Posterior vena cava (tissue), 2 donors: ENCODE results near the gene NR6A1. TPM values are rescaled to one million over a fixed set of nuclear protein-coding genes. Genes with fewer than 3 reads are reported as not detected.

ENCODE experiments used
- DNase-seq: peaks from one replicate; pipeline ENCODE4 v3.0.0-alpha.2; 2020; ENCODE audit warnings: low spot score
- intact Hi-C, 2 donors: fragments of 100-400 bp; cut with DNase I; formaldehyde crosslinking; loops; one replicate each; pipeline versions ENCODE4 v1.14.1 to v1.14.2; 2022 to 2023
- total RNA-seq, 2 donors: library from RNA; stranded (reverse); fragmentation: NEBNext Ultra II Directional; extraction: Animal tissue kit (Norgen Biotek cat#: 25700); gene quantifications; one replicate each; pipeline ENCODE4 v1.2.1, GENCODE V29; 2021
- donor health status: DM: yes; HTN: yes; CAD: no.
- donor health status: DM: yes; HTN: yes; CAD: no.

Gene NR6A1
- total RNA-seq, 2 donors from 2014 or later: 0.23 to 0.76 TPM

- intact Hi-C loops: no loop called here
Measured at GRCh38 chr9:124506931-124507879, 263.9 kb downstream of the NR6A1 start, which contains the start of gene NR5A1. TSS of gene NR5A1 (minus strand) at chr9:124507399. CDS start at chr9:124503395, 4,004 bp downstream.

GRCh38 chr9:124506433-124506832 is 264.7 kb downstream of the NR6A1 start:
- DNase-seq: peak; percentile 65
- intact Hi-C loops: no loop called here

More at GRCh38 chr9:124506931-124507879, 263.9 kb downstream of the NR6A1 start, which contains the start of gene NR5A1:
- peak; percentile 72 for DNase-seq

- intact Hi-C loops: no loop called here
- no peak for DNase-seq
Measured at GRCh38 chr9:124505901-124506346, 265.2 kb downstream of the NR6A1 start.

GRCh38 chr9:124505006-124505900 is 265.9 kb downstream of the NR6A1 start:
- DNase-seq: peak; percentile 76

GRCh38 chr9:124504530-124505005 is 266.5 kb downstream of the NR6A1 start:
- intact Hi-C loops: no loop called here
- DNase-seq: no peak

More at GRCh38 chr9:124505006-124505900, 265.9 kb downstream of the NR6A1 start:
- intact Hi-C loops: no loop called here

GRCh38 chr9:124503713-124504529 is 267.2 kb downstream of the NR6A1 start:
- intact Hi-C loops: no loop called here
- no peak for DNase-seq

- intact Hi-C loops: no loop called here
Measured at GRCh38 chr9:124502711-124503702, 268.1 kb downstream of the NR6A1 start.

GRCh38 chr9:124501771-124502320 is 269.3 kb downstream of the NR6A1 start:
- intact Hi-C loops: no loop called here
- no peak for DNase-seq

More at GRCh38 chr9:124502711-124503702, 268.1 kb downstream of the NR6A1 start:
- no peak for DNase-seq

GRCh38 chr9:124500796-124501611 is 270.1 kb downstream of the NR6A1 start:
- DNase-seq: no peak
- intact Hi-C loops: no loop called here

GRCh38 chr9:124500028-124500795 is 270.9 kb downstream of the NR6A1 start:
- intact Hi-C loops: no loop called here
- no peak for DNase-seq

GRCh38 chr9:124499216-124499615 is 271.9 kb downstream of the NR6A1 start:
- intact Hi-C loops: no loop called here
- no peak for DNase-seq

GRCh38 chr9:124498499-124499146 is 272.5 kb downstream of the NR6A1 start:
- no peak for DNase-seq
- intact Hi-C loops: no loop called here

GRCh38 chr9:124498040-124498439 is 273.1 kb downstream of the NR6A1 start:
- DNase-seq: no peak
- intact Hi-C loops: no loop called here

- DNase-seq: no peak
- intact Hi-C loops: no loop called here
Measured at GRCh38 chr9:124497441-124497840, 273.7 kb downstream of the NR6A1 start.

GRCh38 chr9:124496463-124496862 is 274.6 kb downstream of the NR6A1 start:
- intact Hi-C loops: no loop called here
- no peak for DNase-seq
